Activated naive CD4-positive, alpha-beta T cell treated with anti-CD3 and anti-CD28 coated beads, Interleukin-2, amount 10 ng/mL, durations not matched to agents 5 hours and 36 hours (primary cell): ENCODE data around the gene RNF44. TPM values are rescaled to one million over a fixed set of nuclear protein-coding genes. Genes with fewer than 3 reads are reported as not detected.

Experiments
- total RNA-seq, 2 experiments: library from RNA; stranded (reverse); gene quantifications; one replicate each; pipeline ENCODE4 v1.2.3, GENCODE V29; 2021

RNF44 gene
- total RNA-seq = 100 to 1,000 TPM; 161 to 165 TPM

GRCh38 chr5:176536902-176537553, at the start of gene RNF44:
TSS of gene RNF44 (minus strand) at chr5:176537402. CDS start at chr5:176532472, 4,930 bp downstream.

GRCh38 chr5:176548967-176549444, 11.8 kb upstream of the RNF44 start, which contains the start of gene CDHR2:
TSS of gene CDHR2 (plus strand) at chr5:176549342. CDS start at chr5:176565353, 16,011 bp downstream.

Other genes with a start within 250 kb of the RNF44 start
- 10 to 100 TPM; 50.8 to 51.1 TPM for gene KIAA1191, start 175.6 kb downstream of the RNF44 start, total RNA-seq
- 10 to 100 TPM; 11.6 to 15.9 TPM for gene ARL10, start 171.9 kb downstream of the RNF44 start, total RNA-seq
- gene NOP16, start 148.8 kb downstream of the RNF44 start, total RNA-seq = 10 to 100 TPM; 29.3 to 29.7 TPM
- 100 to 1,000 TPM; 185 to 189 TPM for gene HIGD2A, start 148.7 kb downstream of the RNF44 start, total RNA-seq
- gene CLTB, start 120.9 kb downstream of the RNF44 start, total RNA-seq = 10 to 100 TPM; 54.6 to 58.6 TPM
- gene FAF2, start 89.0 kb downstream of the RNF44 start, total RNA-seq = 10 to 100 TPM; 32.6 to 34.7 TPM
- 1 to 10 TPM; 1.9 to 2.1 TPM for gene CDHR2, start 11.9 kb upstream of the RNF44 start, total RNA-seq
- gene GPRIN1, start 72.8 kb upstream of the RNF44 start, total RNA-seq = 1 to 10 TPM; 2.2 to 2.3 TPM
- gene SNCB, start 93.1 kb upstream of the RNF44 start, total RNA-seq = not detected
- gene EIF4E1B, start 93.3 kb upstream of the RNF44 start, total RNA-seq = not detected
- 10 to 100 TPM; 44.6 to 48.0 TPM for gene TSPAN17, start 110.1 kb upstream of the RNF44 start, total RNA-seq